HUES48 (cell line): ENCODE results near the gene TTC17.

Experiments used
- H3K27ac ChIP-seq: one replicate; pipeline ENCODE4 v1.7.0; 2013; ENCODE audit warnings: low read depth, low read length, inconsistent platforms
- H3K27me3 ChIP-seq: 2 replicates; pipeline ENCODE4 v1.6.1; 2013; ENCODE audit warnings: mild to moderate bottlenecking, low read length; ENCODE audit not compliant: control insufficient read depth, insufficient read depth
- H3K36me3 ChIP-seq: 2 replicates; pipeline ENCODE4 v1.6.1; 2013; ENCODE audit warnings: low read length; ENCODE audit not compliant: control insufficient read depth, insufficient read depth
- H3K4me1 ChIP-seq: 2 replicates; pipeline ENCODE4 v1.6.1; 2013; ENCODE audit warnings: mild to moderate bottlenecking, low read length; ENCODE audit not compliant: control insufficient read depth, insufficient read depth
- H3K4me3 ChIP-seq: 2 replicates; pipeline ENCODE4 v1.5.1; 2013; ENCODE audit warnings: mild to moderate bottlenecking, low read depth, low read length
- H3K9ac ChIP-seq: 2 replicates; pipeline ENCODE4 v1.6.1; 2013; ENCODE audit warnings: mild to moderate bottlenecking, low read depth, low read length, moderate library complexity
- H3K9me3 ChIP-seq: 2 replicates; pipeline ENCODE4 v1.6.1; 2013; ENCODE audit warnings: low read length; ENCODE audit not compliant: control insufficient read depth, insufficient read depth

TTC17 gene

DNA sequence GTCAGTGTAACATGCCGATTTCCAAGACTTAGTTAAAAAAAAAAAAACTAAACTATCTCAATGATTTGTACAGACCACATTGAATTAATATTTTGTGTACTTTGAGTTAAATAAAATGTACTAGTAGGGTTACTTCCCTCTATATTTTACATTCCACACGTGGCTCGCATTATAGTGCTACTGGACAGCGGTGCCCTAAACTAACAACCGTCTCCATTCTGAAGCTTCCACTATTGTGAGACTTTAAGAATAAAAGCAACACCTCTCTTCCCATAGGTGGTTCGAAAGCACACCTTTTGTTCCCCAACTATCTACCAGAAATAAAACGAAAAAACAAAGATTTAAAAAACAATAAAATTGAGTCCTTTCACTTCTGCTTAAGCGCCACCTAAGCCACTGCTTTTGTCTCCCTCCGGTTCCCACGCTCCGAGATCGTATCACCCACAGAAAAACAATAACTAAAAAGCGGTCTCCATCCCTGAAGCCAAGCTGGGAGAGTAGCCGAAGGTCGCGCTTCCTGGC lies 380 bp upstream of the TTC17 start:
- Histone ChIP-seq H3K27me3 (no peaks in the 10 kb centered on the region), H3K27ac (peak overlapping the region; percentile 95), H3K9ac (peak overlapping the region; percentile 97), H3K4me1 (peaks cover 20% of the 10 kb centered on the region), H3K9me3 (no peaks in the 10 kb centered on the region), H3K4me3 (peak overlapping the region; percentile 84), H3K36me3 (0 out of 2 replicates have a peak, but pooled peaks cover 4% of the 10 kb centered on the region)

- H3K9ac ChIP-seq: peak overlapping the region; percentile 97
- H3K4me3 ChIP-seq: peak overlapping the region; percentile 84
- H3K9me3 ChIP-seq: no peaks in the 10 kb centered on the region
- H3K27ac ChIP-seq: peak overlapping the region; percentile 95
- no peaks in the 10 kb centered on the region for H3K27me3 ChIP-seq
- peaks cover 20% of the 10 kb centered on the region for H3K4me1 ChIP-seq
- 0 out of 2 replicates have a peak, but pooled peaks cover 4% of the 10 kb centered on the region for H3K36me3 ChIP-seq
These were observed 700 bp downstream of the TTC17 start for GRCh38 chr11:43359422-43359818.

DNA sequence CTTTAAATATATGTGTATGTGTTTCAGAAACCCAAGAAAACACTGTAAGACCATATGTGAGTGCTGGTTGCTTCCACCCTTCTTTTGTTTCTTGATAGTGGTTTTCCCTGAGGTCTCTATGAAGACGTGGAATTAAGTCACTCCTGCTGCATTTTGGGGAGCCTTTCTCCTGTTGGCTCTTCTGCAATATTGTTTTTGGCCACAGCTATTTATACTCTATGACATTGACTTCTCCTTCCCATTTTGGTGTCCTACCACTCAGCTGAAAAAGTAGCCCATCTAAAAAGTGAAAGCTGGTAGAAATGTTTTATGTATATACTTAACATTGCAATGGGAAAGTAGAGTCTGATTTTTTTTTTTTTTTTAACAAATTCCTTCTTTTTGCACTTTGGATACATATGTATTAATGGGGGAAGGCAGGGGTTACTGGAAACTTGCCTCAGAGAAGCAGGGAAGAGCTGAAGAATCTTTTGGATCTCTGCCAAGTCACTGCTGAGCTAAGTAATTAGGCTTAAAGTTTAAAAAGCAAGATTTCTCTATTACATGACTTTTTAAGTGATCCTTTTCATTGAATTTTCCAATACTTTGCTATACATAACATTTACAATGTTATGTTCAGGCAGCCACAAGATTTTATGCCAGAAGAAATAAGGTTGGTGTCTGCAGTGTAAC lies 1.8 kb downstream of the TTC17 start:
- Histone ChIP-seq H3K27ac (no peak overlapping the region), H3K36me3 (peaks cover 11% of the 10 kb centered on the region; the same call in 1 of the 2 replicates), H3K27me3 (no peaks in the 10 kb centered on the region), H3K4me1 (peaks cover 20% of the 10 kb centered on the region), H3K4me3 (peak overlapping the region; percentile 84), H3K9ac (no peak overlapping the region), H3K9me3 (no peaks in the 10 kb centered on the region)

DNA sequence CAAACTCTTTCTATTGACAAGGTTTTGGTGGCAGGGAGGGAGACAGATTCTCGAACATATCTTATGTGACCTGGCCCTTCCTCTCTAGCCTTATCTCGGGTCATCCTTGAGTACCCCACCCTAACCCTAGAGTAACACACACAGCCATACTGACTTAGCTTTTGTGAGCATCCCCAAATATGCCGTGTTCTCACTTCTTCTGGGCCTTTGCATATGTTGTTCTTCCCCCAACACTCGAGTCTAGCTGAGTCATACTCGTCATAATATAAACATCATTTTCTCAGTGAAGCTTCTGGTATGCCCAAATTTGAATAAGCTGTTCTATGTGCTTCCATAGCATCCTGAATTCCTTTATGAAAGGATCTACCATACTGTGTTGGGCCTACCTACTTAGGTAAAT lies 8.0 kb downstream of the TTC17 start:
- no peak overlapping the region for H3K9ac ChIP-seq
- H3K27ac ChIP-seq: no peak overlapping the region
- no peaks in the 10 kb centered on the region for H3K4me1 ChIP-seq
- no peaks in the 10 kb centered on the region for H3K9me3 ChIP-seq
- H3K36me3 ChIP-seq: peaks cover 15% of the 10 kb centered on the region
- H3K27me3 ChIP-seq: no peaks in the 10 kb centered on the region
- H3K4me3 ChIP-seq: no peak overlapping the region

DNA sequence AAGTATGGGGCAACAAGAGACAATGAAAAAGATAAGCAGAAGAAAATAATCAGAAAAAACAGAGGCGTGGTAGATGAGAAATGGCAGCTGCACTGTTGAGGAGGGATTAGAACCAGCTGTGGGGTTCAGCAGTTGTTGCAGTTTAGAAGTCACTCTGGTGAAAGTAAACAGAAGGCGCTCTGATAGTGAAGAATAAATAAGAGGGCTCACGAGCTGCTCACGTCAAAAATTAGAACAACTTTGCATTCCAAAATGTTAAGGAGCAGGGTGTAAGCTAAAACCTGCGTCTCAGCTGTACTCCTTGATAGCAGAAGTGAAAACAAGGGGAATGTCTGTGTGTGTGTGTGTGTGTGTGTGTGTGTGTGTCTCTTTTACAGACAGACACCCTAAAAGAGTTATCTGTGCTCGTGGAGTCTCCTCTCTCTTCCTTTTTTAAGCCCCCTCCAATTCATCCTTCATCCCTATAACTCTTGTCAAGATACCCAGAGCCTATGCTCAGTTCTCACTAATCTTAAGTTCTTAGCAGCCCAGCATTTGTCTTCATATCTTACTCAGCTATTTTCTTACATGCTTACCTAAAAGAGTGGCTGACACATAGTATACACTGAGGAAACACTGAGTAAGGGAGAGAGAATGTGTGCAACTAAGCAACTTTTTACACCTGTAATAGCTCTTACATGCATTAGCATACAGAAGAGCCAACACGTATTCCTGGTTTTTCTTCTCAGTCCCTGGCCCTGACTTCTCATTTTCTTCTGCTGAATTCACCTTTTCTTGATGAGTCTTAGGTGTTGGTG lies 8.9 kb downstream of the TTC17 start:
- H3K9ac ChIP-seq: no peak overlapping the region

GRCh38 chr11:43376065-43376464 lies 17.3 kb downstream of the TTC17 start:
- Histone ChIP-seq H3K4me1 (peaks cover under 1% of the 10 kb centered on the region; the same call in 1 of the 2 replicates), H3K36me3 (peaks cover 27% of the 10 kb centered on the region), H3K27ac (no peak overlapping the region), H3K27me3 (no peaks in the 10 kb centered on the region), H3K4me3 (no peak overlapping the region), H3K9me3 (no peaks in the 10 kb centered on the region), H3K9ac (no peak overlapping the region)

More for the DNA sequence above, 8.9 kb downstream of the TTC17 start:
- H3K27ac ChIP-seq: no peak overlapping the region
- H3K4me1 ChIP-seq: no peaks in the 10 kb centered on the region
- peaks cover 19% of the 10 kb centered on the region for H3K36me3 ChIP-seq
- H3K4me3 ChIP-seq: no peak overlapping the region
- no peaks in the 10 kb centered on the region for H3K27me3 ChIP-seq
- no peaks in the 10 kb centered on the region for H3K9me3 ChIP-seq

DNA sequence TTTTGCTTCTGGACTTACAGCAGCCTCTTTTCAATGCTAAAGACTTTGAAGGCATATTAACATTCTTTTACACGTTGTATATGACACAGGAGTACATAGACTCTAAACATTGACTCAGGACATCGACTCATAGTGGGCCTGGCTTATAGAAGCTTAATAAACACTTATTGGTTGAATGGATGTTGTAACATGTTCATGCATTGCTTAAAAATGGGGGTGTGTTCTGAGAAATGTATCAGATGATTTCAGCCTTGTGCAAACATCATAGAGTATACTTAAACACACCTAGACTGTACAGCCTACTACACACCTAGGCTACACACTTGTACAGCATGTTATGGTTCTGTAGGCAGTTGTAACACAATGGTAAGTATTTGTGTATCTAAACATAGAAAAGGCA lies 17.9 kb downstream of the TTC17 start:
- Histone ChIP-seq H3K4me1 (peaks cover 6% of the 10 kb centered on the region; the same call in 1 of the 2 replicates), H3K36me3 (peaks cover 26% of the 10 kb centered on the region), H3K27ac (no peak overlapping the region), H3K9me3 (no peaks in the 10 kb centered on the region), H3K4me3 (no peak overlapping the region), H3K9ac (no peak overlapping the region), H3K27me3 (no peaks in the 10 kb centered on the region)

GRCh38 chr11:43377389-43377788 lies 18.7 kb downstream of the TTC17 start:
- Histone ChIP-seq H3K4me3 (no peak overlapping the region), H3K27me3 (no peaks in the 10 kb centered on the region), H3K9ac (no peak overlapping the region), H3K27ac (no peak overlapping the region), H3K4me1 (peaks cover 10% of the 10 kb centered on the region; the same call in 1 of the 2 replicates), H3K9me3 (no peaks in the 10 kb centered on the region), H3K36me3 (peaks cover 27% of the 10 kb centered on the region)

- H3K4me1 ChIP-seq: peaks cover 10% of the 10 kb centered on the region; the same call in 1 of the 2 replicates
- H3K9me3 ChIP-seq: no peaks in the 10 kb centered on the region
- H3K9ac ChIP-seq: no peak overlapping the region
These were observed 20.2 kb downstream of the TTC17 start for GRCh38 chr11:43378897-43379296.

GRCh38 chr11:43381802-43382201 lies 23.1 kb downstream of the TTC17 start:
- Histone ChIP-seq H3K9me3 (no peaks in the 10 kb centered on the region), H3K4me1 (peaks cover 10% of the 10 kb centered on the region; the same call in 1 of the 2 replicates), H3K4me3 (no peak overlapping the region), H3K27me3 (no peaks in the 10 kb centered on the region), H3K9ac (no peak overlapping the region), H3K27ac (no peak overlapping the region), H3K36me3 (peaks cover 42% of the 10 kb centered on the region)

More at GRCh38 chr11:43378897-43379296, 20.2 kb downstream of the TTC17 start:
- Histone ChIP-seq H3K4me3 (no peak overlapping the region), H3K36me3 (peaks cover 32% of the 10 kb centered on the region), H3K27ac (no peak overlapping the region), H3K27me3 (no peaks in the 10 kb centered on the region)

- Histone ChIP-seq H3K9me3 (no peaks in the 10 kb centered on the region), H3K27ac (no peak overlapping the region), H3K9ac (no peak overlapping the region), H3K4me3 (no peak overlapping the region), H3K4me1 (peaks cover 10% of the 10 kb centered on the region; the same call in 1 of the 2 replicates), H3K27me3 (no peaks in the 10 kb centered on the region), H3K36me3 (peaks cover 42% of the 10 kb centered on the region)
These were observed 23.9 kb downstream of the TTC17 start for GRCh38 chr11:43382614-43383013.
